GM18867 (cell line): ENCODE data around the gene UMOD.
"Not testable (repeated sequence)": the region's sequence is repeated elsewhere in the genome, so short reads cannot be mapped to it uniquely, and the experiment has no call there.

ENCODE experiments used
- ATAC-seq: cut with Tn5 transposase; IDR thresholded peaks from one replicate; pipeline ENCODE4 v1.9.1; 2021; ENCODE audit warnings: mild to moderate bottlenecking, moderate library complexity; ENCODE audit not compliant: unreplicated experiment

UMOD gene

DNA sequence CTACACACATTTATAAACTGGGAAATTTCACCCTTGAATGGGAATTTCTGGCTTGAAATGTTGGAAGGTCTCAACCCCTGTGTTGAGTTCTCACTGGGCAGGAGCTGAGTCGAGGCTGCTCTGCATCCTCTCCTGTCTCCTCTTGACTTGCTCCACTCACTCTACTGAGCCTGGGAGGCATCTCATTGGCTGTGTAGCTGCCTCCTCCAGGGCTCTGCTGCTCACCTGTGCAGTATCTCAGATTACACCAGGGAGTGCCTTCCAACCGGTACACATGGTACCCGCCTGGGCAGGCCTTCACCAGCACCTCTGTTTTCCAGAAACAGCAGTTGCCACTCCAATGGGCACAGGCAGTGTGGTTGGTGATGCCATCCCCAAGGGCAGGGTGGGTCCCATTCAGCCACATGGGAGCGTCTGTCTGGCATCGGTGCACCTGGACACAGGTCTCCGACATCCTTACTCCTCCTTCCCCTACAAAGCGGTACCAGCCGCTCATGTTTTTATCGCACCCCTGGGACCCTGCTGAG, 28.9 kb downstream of the UMOD start:
- no peak for ATAC-seq

DNA sequence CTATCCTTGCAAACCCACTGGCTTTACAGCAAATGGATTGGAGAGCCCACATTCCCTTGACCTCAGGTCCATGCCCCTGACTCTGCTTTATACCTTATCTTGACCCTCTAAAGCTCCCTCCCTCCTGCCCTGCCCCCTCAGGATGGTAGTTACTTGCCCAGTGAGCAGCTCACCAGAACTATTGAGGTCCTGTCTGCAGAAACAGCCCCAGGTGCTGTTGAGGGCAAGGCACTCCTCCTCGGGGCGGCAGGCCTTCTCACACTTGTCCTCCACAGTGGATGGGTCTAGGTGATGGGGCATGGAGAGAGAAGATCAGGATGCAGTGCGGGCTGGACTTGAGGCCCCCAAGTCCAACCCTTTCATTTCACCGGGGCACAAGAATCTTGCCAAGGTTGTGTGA, 29.8 kb downstream of the UMOD start:
- ATAC-seq: no peak

DNA sequence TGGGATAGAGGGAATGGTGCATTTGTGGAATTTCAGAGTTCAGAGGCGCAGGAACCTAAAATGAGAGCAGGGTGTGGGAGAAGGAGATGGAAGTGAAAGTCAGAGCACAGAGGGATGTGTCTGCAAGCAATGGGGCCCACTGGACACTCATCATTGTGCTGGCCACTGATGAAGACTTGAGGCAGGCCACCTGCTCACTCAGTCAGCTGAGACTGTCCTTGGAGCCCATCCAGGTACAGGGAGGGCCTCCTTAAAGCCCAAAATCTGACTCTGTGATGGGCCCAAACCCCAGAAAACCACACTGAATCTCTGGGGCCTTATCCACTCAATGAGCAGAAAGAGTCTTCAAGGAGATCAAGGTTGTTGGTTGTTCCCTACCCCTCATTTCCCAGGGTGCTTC, 30.8 kb downstream of the UMOD start:
- no peak for ATAC-seq

DNA sequence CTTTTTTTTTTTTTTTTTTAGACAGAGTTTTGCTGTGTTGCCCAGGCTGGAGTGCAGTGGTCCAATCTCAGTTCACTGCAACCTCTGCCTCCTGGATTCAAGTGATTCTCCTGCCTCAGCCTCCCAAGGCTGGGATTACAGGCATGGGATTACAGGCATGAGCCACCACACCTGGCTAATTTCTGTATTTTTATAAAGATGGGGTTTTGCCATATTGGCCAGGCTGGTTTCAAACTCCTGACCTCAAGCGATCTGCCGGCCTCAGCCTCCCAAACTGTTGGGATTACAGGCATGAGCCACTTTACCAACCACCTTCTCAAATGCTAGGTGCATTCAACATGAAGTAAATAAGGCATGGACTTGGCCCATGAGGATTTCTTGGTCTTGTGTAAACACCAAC, 31.5 kb downstream of the UMOD start:
- ATAC-seq: not testable (repeated sequence)

DNA sequence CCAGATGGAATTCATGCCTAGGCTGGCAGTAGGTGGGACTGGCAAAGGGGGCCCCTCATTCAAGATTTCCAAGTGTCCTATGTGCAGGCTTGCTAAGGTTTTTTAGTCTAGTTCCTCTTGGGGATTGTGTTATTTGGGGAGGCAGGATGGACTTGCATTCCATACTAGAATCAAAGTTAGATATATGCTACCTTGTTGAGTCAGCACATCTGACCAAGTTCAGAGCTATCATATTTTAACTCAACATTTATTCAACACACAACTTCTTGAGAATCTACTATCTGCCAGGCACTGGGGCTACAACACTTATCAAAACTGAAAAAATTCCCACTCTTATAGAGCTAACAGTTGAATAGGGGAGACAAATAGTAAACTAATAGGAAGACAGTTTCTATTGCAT, 31.9 kb downstream of the UMOD start:
- no peak for ATAC-seq

DNA sequence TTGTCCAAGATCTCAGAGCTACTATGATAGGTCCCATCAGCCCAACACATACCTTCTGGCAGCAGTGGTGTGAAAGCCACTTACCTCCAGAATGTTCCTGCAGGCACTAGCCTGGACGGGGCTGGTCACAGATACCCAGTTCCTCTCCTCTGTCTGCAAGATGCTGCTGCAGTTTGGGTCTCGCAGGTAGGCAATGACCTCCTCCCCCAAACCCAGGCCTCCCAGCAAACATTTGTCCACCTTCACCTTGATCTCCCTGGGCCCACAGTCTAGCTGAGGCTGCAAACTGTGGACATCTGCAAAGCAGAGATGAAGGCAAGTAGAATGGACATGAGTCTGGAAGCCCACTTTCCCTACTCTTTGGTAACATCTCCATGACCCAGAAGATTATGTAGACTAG, 32.3 kb downstream of the UMOD start:
- ATAC-seq: no peak

DNA sequence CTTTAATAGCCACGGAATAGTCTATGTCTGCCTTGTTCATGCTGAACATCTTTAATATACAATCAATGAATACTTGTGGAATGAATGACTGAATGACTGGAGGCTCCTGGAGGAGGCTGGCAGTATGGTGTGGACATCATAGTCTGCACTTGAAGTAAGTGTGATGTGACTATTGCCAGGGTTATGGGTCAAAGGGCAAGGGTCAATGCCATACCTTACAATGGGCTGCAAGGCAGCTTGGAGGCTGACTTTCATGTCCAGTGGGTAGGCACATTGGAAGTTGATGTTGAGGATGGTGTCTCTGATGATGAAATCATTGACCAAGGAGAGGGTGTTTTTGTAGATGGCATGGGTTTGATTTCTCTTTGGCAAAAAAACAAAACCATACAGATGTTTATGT, 33.1 kb downstream of the UMOD start:
- ATAC-seq: no peak

DNA sequence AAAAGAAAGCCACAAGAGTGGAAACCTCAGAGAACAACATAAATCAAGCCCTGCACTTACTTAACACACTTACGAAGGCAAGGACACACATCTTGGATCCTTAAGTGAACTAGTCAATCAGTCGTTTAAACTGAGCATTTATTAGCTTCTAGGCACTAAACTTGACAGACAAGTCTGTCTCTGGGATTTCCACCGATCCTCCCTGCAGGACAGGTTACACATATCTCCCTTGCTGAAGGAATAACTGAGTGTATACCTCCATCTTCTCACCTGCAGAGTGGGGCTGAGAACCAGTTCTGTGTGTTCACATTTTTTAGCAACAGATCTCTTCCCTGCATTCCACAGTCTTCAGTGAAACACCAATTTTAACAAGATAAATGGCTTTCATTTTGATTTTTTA, 34.1 kb downstream of the UMOD start:
- ATAC-seq: no peak

DNA sequence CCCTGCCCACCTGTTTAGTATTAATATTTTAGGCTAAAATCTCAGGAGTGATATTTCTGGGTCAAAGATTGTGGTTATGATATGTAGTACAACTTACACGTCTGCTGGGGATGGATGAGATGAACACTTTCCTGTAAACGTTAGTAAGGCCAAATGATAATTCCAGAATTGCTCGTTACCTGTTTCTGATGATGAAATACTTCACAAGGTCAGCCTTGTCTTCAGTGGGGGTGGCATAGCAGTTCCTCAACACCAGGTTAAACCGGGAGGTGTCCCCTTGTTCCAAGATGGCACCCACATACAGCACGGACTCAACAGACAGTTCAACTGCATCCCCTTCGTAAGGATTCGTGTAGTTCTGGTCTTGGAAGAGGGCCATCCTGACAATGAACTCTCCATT, 34.5 kb downstream of the UMOD start:
- no peak for ATAC-seq

DNA sequence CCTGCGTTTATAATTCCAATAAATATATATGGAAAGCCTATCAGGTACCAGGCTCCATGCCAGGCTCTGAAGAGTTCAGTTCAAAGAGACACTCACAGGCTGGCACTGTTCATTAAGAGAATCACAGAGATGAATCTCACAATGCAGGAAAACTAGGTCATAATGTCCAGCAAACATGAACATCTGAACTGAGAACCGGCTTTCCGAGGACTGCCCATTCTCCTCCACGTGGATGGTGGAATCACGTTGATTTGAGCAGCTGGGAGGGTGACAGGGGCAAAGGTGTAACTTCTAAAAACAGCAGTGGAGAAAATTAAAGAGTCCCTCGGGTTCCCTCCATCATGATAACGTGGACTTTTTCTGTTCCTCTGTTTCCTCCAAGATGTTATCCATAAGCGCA, 35.4 kb downstream of the UMOD start:
- ATAC-seq: no peak

DNA sequence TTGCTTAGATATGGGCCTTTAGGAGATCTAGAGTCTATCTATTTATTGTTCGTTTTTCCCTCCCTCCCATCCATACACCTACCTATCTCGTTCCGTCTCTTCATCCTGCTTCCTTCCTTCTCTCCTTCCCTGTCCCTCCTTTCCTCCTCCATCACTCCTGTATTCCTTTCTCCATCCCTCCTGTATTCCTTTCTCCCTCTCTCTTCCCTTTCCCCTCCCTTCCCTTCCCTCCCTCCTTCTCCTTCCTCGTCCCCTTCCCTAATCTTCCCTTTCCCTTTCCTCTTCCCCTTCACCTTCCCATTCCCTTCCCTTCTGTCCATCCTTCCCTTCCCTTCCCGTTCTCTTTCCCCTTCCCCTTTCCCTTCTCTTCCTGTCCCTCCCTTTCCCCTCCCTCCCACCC, 35.8 kb downstream of the UMOD start:
- no peak for ATAC-seq

DNA sequence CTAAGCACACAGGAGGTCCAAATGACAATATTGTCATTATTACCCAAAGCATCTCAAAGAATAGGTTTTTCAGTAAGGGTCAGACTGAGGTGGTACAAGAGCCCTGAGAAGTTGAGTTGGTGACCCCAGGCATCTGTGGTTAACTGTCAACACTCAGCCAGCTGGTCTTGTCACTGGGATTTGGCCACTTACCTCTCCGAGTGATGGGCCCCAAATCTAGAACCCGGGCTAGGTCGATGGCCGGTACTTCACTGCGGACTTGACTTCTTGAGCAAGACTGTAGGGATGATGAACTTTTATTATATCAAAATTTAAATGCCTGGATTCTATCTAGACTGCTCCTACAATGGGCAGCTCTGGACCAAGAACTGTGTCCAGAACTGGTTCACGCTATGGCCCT, 36.8 kb downstream of the UMOD start:
- ATAC-seq: no peak

DNA sequence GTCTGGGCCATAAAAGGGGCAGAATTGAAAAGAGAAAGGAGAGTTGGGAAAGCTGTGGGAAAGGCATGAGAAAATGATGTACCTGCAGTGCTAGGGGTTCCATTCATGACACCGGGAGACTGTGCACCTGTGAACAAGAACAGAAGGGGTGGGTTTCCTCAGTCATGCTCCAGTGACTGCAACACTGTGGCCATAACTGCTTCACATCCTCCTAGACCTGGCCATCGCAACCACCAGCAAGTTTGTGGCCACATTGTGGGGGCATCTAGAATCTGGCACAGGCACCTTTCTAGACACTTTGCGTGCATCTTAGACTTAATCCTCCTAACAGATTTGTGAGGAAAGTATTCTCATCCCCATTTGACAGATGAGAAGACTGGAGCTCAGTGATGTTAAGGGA, 37.9 kb downstream of the UMOD start:
- no peak for ATAC-seq

DNA sequence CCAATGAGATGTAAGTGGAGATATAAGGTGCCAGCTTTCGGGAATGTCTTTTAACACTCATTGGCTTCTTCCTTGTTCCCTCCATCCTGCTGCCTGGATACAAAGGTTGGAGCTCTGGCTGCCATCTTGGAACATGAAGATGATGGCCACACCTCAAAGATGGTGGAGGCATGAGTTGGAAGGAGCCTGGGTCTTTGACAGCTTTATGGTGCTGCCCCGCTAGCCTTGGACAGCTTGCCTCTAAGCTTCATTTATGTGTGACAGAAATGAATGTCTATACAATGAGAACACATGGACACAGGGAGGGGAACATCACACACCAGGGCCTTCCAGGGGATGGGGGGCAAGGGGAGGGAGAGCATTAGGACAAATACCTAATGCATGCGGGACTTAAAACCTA, 38.8 kb downstream of the UMOD start:
- no peak for ATAC-seq

DNA sequence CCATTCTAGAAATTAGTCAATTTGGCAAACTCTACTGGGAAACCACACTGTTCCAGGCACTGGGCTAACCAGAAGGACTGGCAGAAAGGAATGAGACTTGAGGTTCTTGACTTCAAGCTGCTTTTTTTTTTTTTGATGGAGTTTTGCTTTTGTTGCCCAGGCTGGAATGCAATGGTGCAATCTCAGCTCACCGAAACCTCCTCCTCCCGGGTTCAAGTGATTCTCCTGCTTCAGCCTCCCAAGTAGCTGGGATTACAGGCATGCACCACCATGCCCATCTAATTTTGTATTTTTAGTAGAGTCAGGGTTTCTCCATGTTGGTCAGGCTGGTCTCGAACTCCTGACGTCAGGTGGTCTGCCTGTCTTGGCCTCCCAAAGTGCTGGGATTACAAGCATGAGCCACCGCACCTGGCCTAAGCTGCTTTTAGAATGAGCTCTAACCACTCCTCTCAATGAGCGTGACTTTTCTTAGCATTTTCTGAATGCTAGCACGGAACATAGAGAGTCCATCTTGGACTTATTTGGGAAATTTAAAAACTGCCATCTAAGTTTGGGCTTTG, 39.9 kb downstream of the UMOD start:
- ATAC-seq: not testable (repeated sequence)

DNA sequence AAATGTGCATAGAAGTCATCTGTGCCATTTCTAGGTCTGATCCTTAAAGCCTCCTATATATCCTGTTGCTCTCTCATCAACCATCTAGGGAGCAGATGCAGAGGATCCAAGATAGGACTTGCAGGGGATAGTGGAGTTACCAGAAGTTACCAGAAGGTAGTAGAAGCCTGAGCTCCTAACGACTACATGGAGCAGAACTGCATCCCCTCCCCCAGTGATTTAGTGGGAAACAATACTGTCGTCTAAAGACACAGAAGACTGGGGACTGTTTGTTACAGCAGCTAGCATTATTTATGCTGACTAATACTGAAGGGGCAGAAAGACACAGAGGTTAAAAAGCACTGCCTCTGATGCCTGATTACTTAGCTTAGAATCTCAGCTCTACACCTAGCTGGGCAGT, 41.0 kb downstream of the UMOD start:
- ATAC-seq: no peak

DNA sequence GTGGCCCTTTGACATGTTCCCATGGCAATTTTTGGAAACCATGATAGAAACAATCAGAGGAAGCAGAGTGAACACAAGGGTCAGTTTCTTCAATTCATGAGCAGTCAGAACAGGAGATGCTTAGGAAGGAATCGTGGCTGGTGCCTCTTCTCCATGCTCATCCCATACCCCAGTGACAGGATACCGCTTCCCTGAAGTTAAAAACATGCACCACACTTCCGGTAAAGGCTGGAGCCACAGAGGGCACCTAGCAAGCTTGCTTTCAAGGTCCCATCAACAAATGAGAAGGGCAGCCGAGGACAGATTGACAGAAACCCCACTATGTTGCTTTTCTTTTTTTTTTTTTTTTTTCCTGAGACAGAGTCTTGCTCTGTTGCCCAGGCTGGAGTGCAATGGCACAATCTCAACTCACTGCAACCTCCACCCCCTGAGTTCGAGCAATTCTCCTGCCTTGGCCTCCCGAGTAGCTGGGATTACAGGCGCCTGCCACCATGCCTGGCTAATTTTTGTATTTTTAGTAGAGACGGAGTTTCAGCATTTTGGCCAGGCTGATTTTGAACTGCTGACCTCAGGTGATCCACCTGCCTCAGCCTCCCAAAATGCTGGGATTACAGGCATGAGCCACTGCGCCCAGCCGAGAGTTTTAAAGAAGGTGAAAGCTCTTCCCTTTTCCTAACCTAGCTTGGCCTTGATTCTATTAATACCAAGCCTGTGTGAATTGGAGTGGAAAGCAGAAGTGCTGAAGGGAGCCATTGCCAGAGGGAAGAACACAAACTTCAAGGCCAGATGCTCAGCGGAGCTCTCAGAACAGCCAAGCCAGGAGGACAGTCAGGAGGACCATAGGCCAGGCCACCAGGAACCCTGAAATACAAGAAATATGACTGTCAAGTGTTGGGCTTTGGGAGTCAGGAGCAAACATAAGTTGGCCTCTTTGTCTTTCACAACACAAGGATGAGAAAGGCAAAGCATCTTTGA, 41.8 kb downstream of the UMOD start:
- no peak for ATAC-seq

DNA sequence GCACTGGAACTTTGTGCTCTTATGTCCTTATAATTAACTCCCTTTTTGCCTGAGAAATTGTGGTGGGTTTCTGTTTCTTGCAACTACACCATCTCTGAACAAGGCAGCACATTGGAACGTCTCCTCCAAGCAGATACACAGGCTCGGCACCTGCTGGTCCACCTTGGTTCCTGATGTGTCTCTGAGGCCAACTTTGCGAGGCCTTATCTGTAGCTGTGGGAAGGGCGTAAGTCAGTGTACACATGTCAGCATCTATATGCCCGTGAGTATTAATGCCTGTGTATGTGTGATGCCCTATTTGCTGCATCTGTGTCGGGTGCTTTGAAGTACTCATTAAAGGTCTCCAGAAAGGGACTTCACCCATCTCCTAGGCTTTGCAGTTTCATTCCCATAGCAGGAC, 42.7 kb downstream of the UMOD start:
- ATAC-seq: no peak

DNA sequence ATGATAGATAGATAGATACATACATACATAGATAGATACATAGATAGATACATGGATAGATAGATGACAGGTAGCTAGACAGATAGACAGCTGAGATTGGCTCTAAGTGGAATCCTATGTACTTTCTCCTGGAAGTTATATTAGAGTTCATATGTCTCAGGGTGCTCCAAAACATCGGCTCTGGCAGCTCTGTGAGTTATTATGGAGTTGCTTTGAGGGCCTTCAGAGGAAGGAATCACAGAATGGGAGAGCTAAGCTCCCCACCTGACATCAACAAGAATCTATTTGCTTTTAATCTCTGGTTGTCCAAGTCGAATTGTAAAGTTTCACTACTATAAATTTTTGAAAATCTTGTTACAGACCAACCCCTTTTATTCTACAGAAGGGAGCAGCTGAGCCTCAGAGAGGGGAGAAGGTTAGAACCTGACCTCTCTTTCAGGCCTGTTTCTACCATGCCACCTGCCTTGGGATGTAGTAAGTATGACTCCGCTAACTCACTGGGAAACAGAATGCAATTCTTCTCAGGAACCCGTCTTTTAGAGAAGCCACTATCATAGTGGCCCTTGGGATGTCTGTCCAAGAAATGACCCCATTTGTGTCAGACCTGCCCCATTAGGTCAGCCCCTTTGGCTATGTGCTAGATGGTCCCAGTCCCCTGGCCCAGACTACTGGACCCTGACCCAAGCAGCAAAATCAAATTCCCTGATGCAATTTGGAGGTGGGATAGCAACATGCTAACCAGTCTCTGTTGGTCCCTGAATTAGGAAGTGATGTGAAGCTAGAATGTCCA, 43.5 kb downstream of the UMOD start:
- ATAC-seq: no peak

DNA sequence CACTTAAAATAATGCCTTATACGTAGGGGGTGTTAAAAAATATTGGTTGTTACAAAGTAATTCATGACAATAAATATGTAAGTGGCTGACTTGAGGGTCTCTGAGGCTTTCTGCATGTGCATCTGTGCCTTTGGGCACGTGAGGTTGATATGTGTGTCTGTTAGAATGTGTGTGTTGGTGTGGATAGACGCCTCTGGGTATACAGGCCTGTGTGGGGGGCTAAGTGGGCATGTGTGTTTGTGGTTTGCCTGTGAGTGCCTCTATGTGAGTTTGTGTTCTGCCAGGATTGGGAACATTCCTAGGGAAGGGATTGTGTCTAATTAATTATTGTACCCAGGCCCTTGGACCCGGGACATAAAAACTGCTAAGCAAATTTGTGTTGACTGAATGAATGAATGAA, 44.2 kb downstream of the UMOD start:
- no peak for ATAC-seq

DNA sequence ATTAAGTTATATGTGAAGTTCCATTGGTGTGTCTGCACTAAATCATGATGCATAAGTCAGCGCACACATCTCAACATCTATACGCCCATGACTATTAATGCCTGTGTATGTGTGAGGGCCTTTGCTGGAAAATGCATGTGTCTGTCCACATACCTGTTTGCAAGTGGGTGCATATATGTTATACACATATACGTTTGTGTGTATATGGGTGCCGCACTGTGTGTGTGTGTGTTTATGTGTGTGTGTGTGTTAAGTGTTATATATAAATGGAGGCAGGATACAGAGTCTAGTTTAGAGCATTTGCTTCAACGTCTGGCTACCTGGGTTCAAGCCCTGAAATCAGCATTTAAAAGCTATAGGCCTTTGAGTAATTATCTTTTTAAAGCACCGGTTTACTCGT, 44.7 kb downstream of the UMOD start:
- ATAC-seq: no peak

DNA sequence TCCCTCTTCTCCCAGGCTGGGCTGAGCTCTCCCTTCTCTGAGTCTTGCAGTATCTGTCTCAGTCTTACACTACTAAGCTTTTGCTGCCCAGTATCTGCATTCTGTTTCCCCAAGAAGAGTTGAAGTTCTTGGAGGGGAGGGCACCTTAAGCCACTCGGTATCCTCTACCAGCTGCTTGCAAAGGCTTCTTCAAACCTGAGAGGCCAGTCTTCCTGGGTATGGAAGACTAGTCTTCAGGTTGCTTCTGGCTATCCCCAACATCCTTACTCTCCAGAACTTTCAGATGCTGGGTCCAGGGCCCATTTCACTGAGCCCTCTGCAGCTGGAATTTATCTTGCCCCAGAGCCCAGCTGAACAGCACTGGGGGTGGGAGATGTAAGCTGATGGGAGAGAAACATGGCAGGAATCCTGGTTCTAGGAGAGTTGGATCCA, 45.3 kb downstream of the UMOD start:
- ATAC-seq: no peak
